ENCODE data around the gene MGMT. TPM values are rescaled to one million over a fixed set of nuclear protein-coding genes. Genes with fewer than 3 reads are reported as not detected.

The MGMT gene
- total RNA-seq, 6 experiments from 2014 or later, result 36.5 to 53.4 (median 42.3) TPM

DNA sequence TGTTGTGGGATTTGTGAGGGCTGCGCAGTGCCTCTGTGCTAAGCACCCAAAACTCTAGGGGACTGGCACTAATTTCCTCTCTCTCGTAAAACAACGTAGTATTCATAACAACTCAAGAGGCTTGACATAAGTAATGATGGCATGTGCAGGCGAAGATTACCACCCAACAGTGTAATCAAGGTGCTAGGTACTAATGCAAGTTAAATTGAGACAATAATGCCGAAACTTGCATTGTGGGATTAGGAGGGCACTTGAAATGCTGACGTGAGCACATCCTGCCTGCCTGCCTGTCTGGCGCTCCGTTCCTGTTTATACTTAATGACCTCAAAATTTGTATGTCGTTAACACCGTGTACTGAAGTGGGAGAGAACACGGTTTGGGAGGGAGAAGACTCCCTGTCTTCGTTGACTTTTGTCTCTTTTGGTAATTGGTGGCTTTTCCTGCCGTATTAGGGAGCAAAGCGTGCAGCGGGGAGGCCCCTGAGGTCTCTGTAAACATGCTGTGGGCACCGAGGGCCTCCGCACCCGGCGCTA is 139.0 kb downstream of the MGMT start:
- TF ChIP-seq, protein P1, sequence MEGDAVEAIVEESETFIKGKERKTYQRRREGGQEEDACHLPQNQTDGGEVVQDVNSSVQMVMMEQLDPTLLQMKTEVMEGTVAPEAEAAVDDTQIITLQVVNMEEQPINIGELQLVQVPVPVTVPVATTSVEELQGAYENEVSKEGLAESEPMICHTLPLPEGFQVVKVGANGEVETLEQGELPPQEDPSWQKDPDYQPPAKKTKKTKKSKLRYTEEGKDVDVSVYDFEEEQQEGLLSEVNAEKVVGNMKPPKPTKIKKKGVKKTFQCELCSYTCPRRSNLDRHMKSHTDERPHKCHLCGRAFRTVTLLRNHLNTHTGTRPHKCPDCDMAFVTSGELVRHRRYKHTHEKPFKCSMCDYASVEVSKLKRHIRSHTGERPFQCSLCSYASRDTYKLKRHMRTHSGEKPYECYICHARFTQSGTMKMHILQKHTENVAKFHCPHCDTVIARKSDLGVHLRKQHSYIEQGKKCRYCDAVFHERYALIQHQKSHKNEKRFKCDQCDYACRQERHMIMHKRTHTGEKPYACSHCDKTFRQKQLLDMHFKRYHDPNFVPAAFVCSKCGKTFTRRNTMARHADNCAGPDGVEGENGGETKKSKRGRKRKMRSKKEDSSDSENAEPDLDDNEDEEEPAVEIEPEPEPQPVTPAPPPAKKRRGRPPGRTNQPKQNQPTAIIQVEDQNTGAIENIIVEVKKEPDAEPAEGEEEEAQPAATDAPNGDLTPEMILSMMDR (IDR thresholded peaks at IDR 0.05), result no peak
- TF ChIP-seq POLR2A (IDR thresholded peaks at IDR 0.05), result no peak
- Histone ChIP-seq H3K27ac (no peak overlapping the region), H3K4me3 (no peak overlapping the region), H3K9me3 (no peaks in the 10 kb centered on the region), H3K36me3 (no peaks in the 10 kb centered on the region), H3K4me1 (peaks cover 0 to 8% (median 0%) of the 10 kb centered on the region in 4 donors), H3K27me3 (no peaks in the 10 kb centered on the region)
- DNase-seq (no peak), ATAC-seq (peak in 1 of 4 donors; percentile 24)
- 87% methylated on average over 14 of the region's 19 CpGs for WGBS (ENCODE audit: insufficient coverage, low coverage, low lambda C conversion rate, missing lambda C conversion rate)
- intact Hi-C loops (cut with DNase I), result no loop called here

DNA sequence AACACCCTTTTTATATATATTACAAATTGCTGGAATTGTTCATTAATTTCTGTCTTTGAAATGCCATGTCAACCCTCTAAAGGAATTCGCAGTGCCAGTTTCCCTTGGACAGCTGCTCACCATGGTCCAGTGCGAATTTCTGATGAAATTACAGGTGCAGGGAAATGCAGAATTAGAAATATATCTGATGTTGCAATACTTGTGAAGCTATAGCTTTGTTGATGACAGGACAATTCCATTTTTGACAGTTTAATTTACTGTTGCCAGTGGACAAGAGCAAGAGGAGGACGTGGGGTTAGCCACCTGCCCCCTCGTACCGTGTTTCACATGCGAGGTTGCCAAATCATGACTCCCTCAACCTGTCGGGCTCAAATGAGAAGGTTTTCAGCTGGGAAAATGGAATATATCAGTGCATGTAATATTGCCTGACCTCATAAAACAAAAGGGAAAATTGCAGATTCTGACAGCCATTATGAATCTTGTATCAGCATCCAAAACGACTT is 140.6 kb downstream of the MGMT start:
- WGBS (ENCODE audit: insufficient coverage, low coverage, low lambda C conversion rate, missing lambda C conversion rate), result 89% methylated on average over 8 of the region's 8 CpGs
- no peaks in the 10 kb centered on the region for H3K9me3 ChIP-seq
- H3K36me3 ChIP-seq, result no peaks in the 10 kb centered on the region
- ATAC-seq, result no peak
- TF ChIP-seq POLR2A (IDR thresholded peaks at IDR 0.05), result no peak
- TF ChIP-seq, protein P1 (IDR thresholded peaks at IDR 0.05), result no peak
- no peak overlapping the region for H3K27ac ChIP-seq
- no peak overlapping the region for H3K4me3 ChIP-seq
- intact Hi-C loops (cut with DNase I), result no loop called here
- no peaks in the 10 kb centered on the region for H3K27me3 ChIP-seq
- H3K4me1 ChIP-seq, result peaks cover 0 to 8% (median 0%) of the 10 kb centered on the region in 4 donors
- DNase-seq, result no peak

DNA sequence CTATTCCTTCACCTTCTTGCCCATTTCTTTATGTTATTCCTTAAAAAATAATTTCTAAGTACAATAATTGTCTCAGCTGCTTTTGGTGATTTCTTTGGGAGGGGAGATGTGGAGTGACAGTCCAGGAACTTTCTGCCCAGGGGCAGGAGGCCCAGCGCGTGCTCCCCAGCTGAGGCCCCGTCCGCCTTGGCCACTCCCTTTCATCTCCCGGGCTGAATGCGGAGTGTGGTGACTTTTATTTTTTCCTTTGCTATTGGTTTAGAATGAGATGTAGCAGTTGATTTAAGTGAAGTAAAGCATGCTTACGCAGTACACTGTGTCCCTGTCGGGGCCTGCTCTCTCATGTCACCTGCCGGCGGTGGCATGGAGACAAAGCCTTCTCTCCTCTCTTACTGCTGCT is 141.6 kb downstream of the MGMT start:
- DNase-seq (no peak), ATAC-seq (no peak)
- TF ChIP-seq POLR2A (IDR thresholded peaks at IDR 0.05), result no peak
- TF ChIP-seq, protein P1 (IDR thresholded peaks at IDR 0.05), result no peak
- Histone ChIP-seq H3K4me3 (no peak overlapping the region), H3K27me3 (no peaks in the 10 kb centered on the region), H3K27ac (no peak overlapping the region), H3K36me3 (no peaks in the 10 kb centered on the region), H3K4me1 (peaks cover 0 to 8% (median 0%) of the 10 kb centered on the region in 4 donors), H3K9me3 (no peaks in the 10 kb centered on the region)
- WGBS (ENCODE audit: insufficient coverage, low coverage, low lambda C conversion rate, missing lambda C conversion rate), result 98% methylated on average over 10 of the region's 10 CpGs
- intact Hi-C loops (cut with DNase I), result no loop called here

DNA sequence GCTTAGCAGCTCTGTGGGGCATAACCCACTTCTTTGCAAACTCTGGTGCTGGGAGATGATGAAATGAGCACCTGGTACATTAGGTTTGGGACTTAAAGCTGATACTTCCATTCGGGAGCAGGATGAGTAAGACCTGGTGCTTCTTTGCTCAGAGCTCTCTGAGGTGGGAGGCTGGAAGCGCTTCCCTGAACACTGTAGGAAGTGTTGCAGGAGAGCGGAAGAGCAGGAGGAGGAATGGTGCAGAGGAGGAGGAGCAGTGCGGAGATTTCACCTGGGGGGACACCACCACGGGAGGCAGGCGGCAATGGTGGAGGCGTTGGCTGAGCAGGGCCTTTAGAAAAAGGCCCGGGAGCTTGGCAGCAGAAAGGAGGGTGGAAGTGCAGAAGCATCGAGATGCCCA is 142.5 kb downstream of the MGMT start:
- no peak overlapping the region for H3K4me3 ChIP-seq
- H3K4me1 ChIP-seq, result peaks cover 0 to 6% (median 0%) of the 10 kb centered on the region in 4 donors
- no peaks in the 10 kb centered on the region for H3K27me3 ChIP-seq
- no peaks in the 10 kb centered on the region for H3K9me3 ChIP-seq
- intact Hi-C loops (cut with DNase I), result no loop called here
- no peak for DNase-seq
- 95% methylated on average over 8 of the region's 9 CpGs for WGBS (ENCODE audit: insufficient coverage, low coverage, low lambda C conversion rate, missing lambda C conversion rate)
- no peaks in the 10 kb centered on the region for H3K36me3 ChIP-seq
- ATAC-seq, result no peak
- no peak for TF ChIP-seq POLR2A (IDR thresholded peaks at IDR 0.05)
- TF ChIP-seq, protein P1 (IDR thresholded peaks at IDR 0.05), result no peak
- no peak overlapping the region for H3K27ac ChIP-seq
